Esophagus squamous epithelium (tissue), 5 donors: Measurements from ENCODE around the gene UBE2M. TPM values are rescaled to one million over a fixed set of nuclear protein-coding genes. Genes with fewer than 3 reads are reported as not detected.

Source experiments
- DNase-seq: peaks from one replicate; lab custom pipeline; 2025; lab: John Stamatoyannopoulos, UW
- H3K27ac ChIP-seq, 4 donors: fragments of 200-600 bp; sonication (generic); one replicate each; pipeline ENCODE4 v1.5.1; 2016 to 2019; ENCODE audit warnings: mild to moderate bottlenecking in 1 of 4
- H3K27me3 ChIP-seq, 4 donors: fragments of 200-600 bp; sonication (generic); 1 replicate in 3 of 4; 2 replicates in 1 of 4; pipeline versions ENCODE4 v1.5.1 to v1.6.0; 2017 to 2021; ENCODE audit warnings: antibody characterized with exemption in 1 of 4
- H3K36me3 ChIP-seq, 3 donors: fragments of 200-600 bp; sonication (generic); one replicate each; pipeline ENCODE4 v1.5.1; 2016 to 2019
- H3K4me1 ChIP-seq, 3 donors: fragments of 200-600 bp; sonication (generic); one replicate each; pipeline ENCODE4 v1.5.1; 2017 to 2019
- H3K4me3 ChIP-seq, 4 donors: fragments of 200-600 bp; sonication (generic); 1 replicate in 3 of 4; 2 replicates in 1 of 4; pipeline ENCODE4 v1.5.1; 2016 to 2019; ENCODE audit warnings: mild to moderate bottlenecking in 2 of 4, moderate library complexity in 1 of 4
- H3K9me3 ChIP-seq, 3 donors: fragments of 200-600 bp; sonication (generic); one replicate each; pipeline ENCODE4 v1.5.1; 2016 to 2019
- POLR2A ChIP-seq, 4 donors: fragments of 450-650 bp; IDR thresholded peaks; one replicate each; pipeline ENCODE4 v1.6.1; 2017; ENCODE audit warnings: antibody characterized with exemption in 4 of 4, mild to moderate bottlenecking in 4 of 4, moderate library complexity in 3 of 4
- WGBS, 2 donors: methylation state at CpG; one replicate each; pipeline ENCODE4 v1.1.5; 2018; 5-methylcytosine and 5-hydroxymethylcytosine counted together
- intact Hi-C: fragments of 100-400 bp; cut with DNase I; formaldehyde crosslinking; loops from one replicate; pipeline ENCODE4 v1.15.0; 2022
- total RNA-seq, 4 donors: library from RNA; depleted of rRNA; stranded (reverse); fragments of >200 nt; gene quantifications; one replicate each; pipeline ENCODE4 v1.1.0, GENCODE V29; 2016
- TF ChIP-seq, protein P1 (sequence below), 6 experiments: fragments of 450-650 bp in 4 of 6; fragments of 200-600 bp in 2 of 6; sonication (generic) in 2 of 6; IDR thresholded peaks; one replicate each; pipeline ENCODE4 v1.5.1; 2016 to 2019; ENCODE audit warnings: antibody characterized with exemption in 6 of 6, mild to moderate bottlenecking in 4 of 6, moderate library complexity in 4 of 6
- donor health status: DM: yes; HTN: yes; CAD: no.

The UBE2M gene
- total RNA-seq, 4 donors from 2014 or later, result 22.0 to 37.4 (median 24.7) TPM

DNA sequence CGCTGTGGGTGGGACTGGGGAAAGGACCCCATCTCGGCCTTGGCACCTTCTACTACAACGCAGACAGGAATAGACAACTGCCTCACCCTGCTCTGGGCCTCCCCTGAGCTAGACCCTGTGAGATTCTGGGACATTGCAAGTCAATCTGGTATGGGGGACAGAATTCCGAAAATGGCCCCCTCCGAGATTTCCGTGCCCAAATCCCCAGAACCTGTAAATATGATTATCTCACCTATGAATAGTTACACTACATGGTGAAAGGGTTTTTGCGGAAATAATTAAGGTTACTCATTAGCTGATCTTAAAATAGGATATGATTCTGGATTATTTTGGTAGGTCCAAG is 38.2 kb downstream of the UBE2M start:
- TF ChIP-seq POLR2A (IDR thresholded peaks at IDR 0.05), result no peak
- TF ChIP-seq, protein P1, sequence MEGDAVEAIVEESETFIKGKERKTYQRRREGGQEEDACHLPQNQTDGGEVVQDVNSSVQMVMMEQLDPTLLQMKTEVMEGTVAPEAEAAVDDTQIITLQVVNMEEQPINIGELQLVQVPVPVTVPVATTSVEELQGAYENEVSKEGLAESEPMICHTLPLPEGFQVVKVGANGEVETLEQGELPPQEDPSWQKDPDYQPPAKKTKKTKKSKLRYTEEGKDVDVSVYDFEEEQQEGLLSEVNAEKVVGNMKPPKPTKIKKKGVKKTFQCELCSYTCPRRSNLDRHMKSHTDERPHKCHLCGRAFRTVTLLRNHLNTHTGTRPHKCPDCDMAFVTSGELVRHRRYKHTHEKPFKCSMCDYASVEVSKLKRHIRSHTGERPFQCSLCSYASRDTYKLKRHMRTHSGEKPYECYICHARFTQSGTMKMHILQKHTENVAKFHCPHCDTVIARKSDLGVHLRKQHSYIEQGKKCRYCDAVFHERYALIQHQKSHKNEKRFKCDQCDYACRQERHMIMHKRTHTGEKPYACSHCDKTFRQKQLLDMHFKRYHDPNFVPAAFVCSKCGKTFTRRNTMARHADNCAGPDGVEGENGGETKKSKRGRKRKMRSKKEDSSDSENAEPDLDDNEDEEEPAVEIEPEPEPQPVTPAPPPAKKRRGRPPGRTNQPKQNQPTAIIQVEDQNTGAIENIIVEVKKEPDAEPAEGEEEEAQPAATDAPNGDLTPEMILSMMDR (IDR thresholded peaks at IDR 0.05), result peak in 1 of 6 experiments; percentile 7
- WGBS, 2 donors, result 10 to 12% methylated on average over 2 to 4 of the region's 7 CpGs
- H3K27me3 ChIP-seq, result no peaks in the 10 kb centered on the region
- no peak for DNase-seq
- H3K36me3 ChIP-seq, result peaks cover 0 to 22% (median 14%) of the 10 kb centered on the region in 3 donors
- peak overlapping the region; percentile 94 to 99 (median 96) for H3K27ac ChIP-seq
- no peaks in the 10 kb centered on the region for H3K9me3 ChIP-seq
- peaks cover 20 to 46% (median 23%) of the 10 kb centered on the region in 3 donors for H3K4me1 ChIP-seq
- intact Hi-C loops, result no loop called here
- peak overlapping the region; percentile 78 to 92 (median 80) for H3K4me3 ChIP-seq

DNA sequence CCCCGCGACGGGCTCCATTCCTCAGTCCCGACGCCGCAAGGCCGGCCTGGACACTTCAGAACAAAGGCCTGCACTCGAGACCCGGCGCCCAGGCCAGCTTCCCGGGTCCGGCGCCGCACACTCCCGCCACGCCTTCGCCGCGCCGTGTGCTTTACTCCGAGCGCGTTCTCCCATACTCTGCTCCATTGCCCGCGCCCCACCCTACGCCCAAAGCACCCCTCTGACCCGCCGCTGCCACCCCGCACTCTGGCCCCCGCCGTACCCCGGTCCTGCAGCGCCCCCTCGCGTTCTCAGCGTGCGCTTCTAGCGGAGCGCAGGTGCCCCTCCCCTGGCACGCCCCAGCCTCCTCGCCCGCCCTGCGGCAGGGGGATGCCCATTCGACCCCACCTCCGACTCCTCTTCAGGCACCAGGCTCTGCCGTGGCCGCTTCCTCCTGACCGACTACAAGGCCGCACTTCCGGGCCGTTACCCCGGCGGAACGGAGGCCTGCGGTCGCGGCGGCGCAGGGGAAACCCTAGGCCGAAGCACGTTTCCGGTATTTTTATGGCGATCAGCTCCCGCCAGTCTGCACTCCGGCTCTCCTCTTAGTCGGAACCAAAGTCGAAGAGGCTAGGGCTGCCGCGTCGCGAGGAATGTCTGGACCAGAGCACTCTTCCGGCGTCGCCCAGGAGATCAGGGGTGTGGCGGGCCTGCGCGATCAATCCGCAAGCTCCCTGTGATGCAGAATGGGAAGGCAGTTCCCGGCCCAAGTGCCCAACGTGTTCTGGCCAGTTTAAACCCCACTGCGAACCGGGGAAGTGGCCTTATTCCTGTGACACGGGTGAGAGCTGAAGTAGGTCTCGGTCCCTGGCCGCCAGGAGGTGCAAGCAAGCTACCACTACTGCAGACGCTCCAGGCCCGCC is 38.8 kb downstream of the UBE2M start, which contains the start of gene ZBTB45:
Gene ZBTB45, minus strand, starts transcription at position 456 of the 902 bp plus-strand sequence. CDS start 2,137 bp downstream, outside the sequence.
- TF ChIP-seq, protein P1 (IDR thresholded peaks at IDR 0.05), result peak; percentile 57 to 94 (median 91)
- TF ChIP-seq POLR2A (IDR thresholded peaks at IDR 0.05), result peak in 2 of 4 donors; percentile 20 to 49
- H3K27ac ChIP-seq, result peak within 1 kb of the TSS; percentile 94 to 99 (median 96)
- intact Hi-C loops, result no loop called here

DNA sequence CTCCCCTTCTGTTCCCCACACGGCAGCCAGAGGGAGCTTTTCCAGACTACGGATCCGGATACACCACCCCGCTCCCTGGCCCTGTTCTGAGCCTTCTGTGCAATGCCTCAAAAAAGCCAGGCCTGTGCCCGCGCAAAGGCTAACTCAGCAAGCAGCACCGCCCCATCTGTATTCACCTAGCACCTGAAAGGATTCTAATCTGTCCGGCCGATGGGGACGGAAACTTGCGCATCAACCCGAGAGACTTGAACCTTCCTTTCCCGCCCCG is 39.4 kb downstream of the UBE2M start:
- Histone ChIP-seq H3K4me1 (peaks cover 25 to 58% (median 34%) of the 10 kb centered on the region in 3 donors), H3K9me3 (no peaks in the 10 kb centered on the region), H3K36me3 (peaks cover 0 to 22% (median 14%) of the 10 kb centered on the region in 3 donors), H3K27me3 (no peaks in the 10 kb centered on the region), H3K27ac (peak overlapping the region; percentile 94 to 99 (median 96)), H3K4me3 (peak overlapping the region; percentile 78 to 92 (median 80))
- DNase-seq, result no peak
- no peak for TF ChIP-seq POLR2A (IDR thresholded peaks at IDR 0.05)
- TF ChIP-seq, protein P1 (IDR thresholded peaks at IDR 0.05), result peak in 2 of 6 experiments; percentile 72 to 77
- 0% methylated on average over 7 of the region's 14 CpGs; no CpG with 5 or more reads in 1 of the 2 donors for WGBS, 2 donors
- intact Hi-C loops, result no loop called here

More for the DNA sequence above, 38.8 kb downstream of the UBE2M start, which contains the start of gene ZBTB45:
- H3K4me3 ChIP-seq, result peak within 1 kb of the TSS; percentile 78 to 92 (median 80)
- no peaks in the 10 kb centered on the region for H3K27me3 ChIP-seq
- 0% methylated on average over 8 to 15 of the region's 87 CpGs for WGBS, 2 donors
- no peaks in the 10 kb centered on the region for H3K9me3 ChIP-seq
- peaks cover 20 to 53% (median 29%) of the 10 kb centered on the region in 3 donors for H3K4me1 ChIP-seq
- peak; percentile 71 for DNase-seq
- peaks cover 0 to 22% (median 14%) of the 10 kb centered on the region in 3 donors for H3K36me3 ChIP-seq

DNA sequence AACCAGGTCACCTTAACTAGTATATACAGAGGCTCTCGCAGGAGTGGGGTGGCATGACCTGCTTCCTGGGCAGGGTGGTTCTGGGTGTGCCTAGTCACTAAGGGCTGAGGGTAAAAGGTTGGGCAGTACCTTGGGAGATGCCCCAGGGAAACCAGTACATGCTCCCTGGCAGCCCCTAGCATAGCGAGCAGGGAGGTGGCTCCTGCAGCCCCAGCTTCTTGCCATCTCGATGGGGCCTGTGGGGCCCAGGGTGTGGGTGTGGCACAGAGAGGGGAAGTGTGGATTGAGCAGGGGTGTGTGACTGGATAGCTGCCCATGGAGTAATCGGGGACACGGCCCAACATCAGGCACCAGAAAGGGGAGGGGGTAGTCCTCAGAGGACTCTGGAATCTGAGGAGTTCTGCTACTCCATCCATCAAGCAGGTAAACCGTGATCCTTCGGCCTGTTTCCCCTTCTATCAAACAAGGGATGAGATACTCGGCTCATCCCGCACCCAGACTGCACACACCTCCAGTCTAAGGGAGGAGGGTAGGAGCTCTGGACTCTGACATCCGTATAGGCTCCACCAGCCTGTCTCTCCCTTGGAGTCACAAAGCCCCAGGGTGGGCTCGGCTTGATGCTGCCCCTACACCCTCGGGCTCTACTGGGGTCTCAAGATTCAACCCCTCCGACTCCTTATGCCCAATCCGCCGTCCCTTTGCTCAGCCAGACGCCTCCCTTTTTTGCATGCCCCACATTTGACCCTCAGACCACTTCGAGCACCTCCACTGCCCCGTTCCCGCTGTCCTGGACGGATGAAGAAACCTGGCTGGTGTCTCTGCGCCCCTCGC is 39.9 kb downstream of the UBE2M start:
- H3K4me1 ChIP-seq, result peaks cover 29 to 64% (median 38%) of the 10 kb centered on the region in 3 donors
- peak overlapping the region; percentile 94 to 99 (median 96) for H3K27ac ChIP-seq
- intact Hi-C loops, result no loop called here
- H3K9me3 ChIP-seq, result no peaks in the 10 kb centered on the region
- no peak for DNase-seq
- peaks cover 0 to 22% (median 14%) of the 10 kb centered on the region in 3 donors for H3K36me3 ChIP-seq
- TF ChIP-seq POLR2A (IDR thresholded peaks at IDR 0.05), result no peak
- TF ChIP-seq, protein P1 (IDR thresholded peaks at IDR 0.05), result peak in 3 of 6 experiments; percentile 52 to 67 (median 58)
- WGBS, 2 donors, result 4 to 8% methylated on average over 10 to 18 of the region's 22 CpGs
- H3K4me3 ChIP-seq, result peak overlapping the region; percentile 78 to 92 (median 80)
- H3K27me3 ChIP-seq, result no peaks in the 10 kb centered on the region
